Tibial nerve (tissue), 4 donors: ENCODE results near the gene PCDH9. TPM values are rescaled to one million over a fixed set of nuclear protein-coding genes. Genes with fewer than 3 reads are reported as not detected.

Experiments used
- DNase-seq, 2 donors: peaks; one replicate each; pipeline ENCODE4 v3.0.0-alpha.2; 2019; ENCODE audit warnings: low spot score in 2 of 2
- H3K27ac ChIP-seq, 4 donors: fragments of 200-600 bp; sonication (generic) in 3 of 4; one replicate each; pipeline ENCODE4 v1.5.1; 2017 to 2019; ENCODE audit warnings: mild to moderate bottlenecking in 1 of 4
- H3K27me3 ChIP-seq, 2 donors: fragments of 200-600 bp; sonication (generic) in 1 of 2; one replicate each; pipeline versions ENCODE4 v1.5.1 to v1.6.0; 2017 to 2019
- H3K36me3 ChIP-seq, 3 donors: fragments of 200-600 bp; sonication (generic); one replicate each; pipeline ENCODE4 v1.5.1; 2018 to 2019
- H3K4me1 ChIP-seq, 4 donors: fragments of 200-600 bp; sonication (generic) in 3 of 4; one replicate each; pipeline ENCODE4 v1.5.1; 2017 to 2019
- H3K4me3 ChIP-seq, 4 donors: fragments of 200-600 bp; sonication (generic) in 3 of 4; one replicate each; pipeline ENCODE4 v1.5.1; 2017 to 2019; ENCODE audit warnings: mild to moderate bottlenecking in 1 of 4, moderate library complexity in 1 of 4
- H3K9me3 ChIP-seq, 4 donors: fragments of 200-600 bp; sonication (generic) in 3 of 4; one replicate each; pipeline ENCODE4 v1.5.1; 2017 to 2019
- EP300 ChIP-seq, 2 donors: sonication (generic); formaldehyde crosslinking; IDR thresholded peaks; one replicate each; pipeline ENCODE4 v1.6.1; 2017; ENCODE audit warnings: antibody characterized with exemption in 2 of 2, mild to moderate bottlenecking in 1 of 2
- POLR2A ChIP-seq, 2 donors: fragments of 450-650 bp; IDR thresholded peaks; one replicate each; pipeline ENCODE4 v1.6.1; 2017; ENCODE audit warnings: antibody characterized with exemption in 2 of 2, mild to moderate bottlenecking in 2 of 2, moderate library complexity in 2 of 2
- whole genome bisulfite sequencing, 2 donors: methylation state at CpG; one replicate each; pipeline ENCODE4 v1.1.5; 2018; 5-methylcytosine and 5-hydroxymethylcytosine counted together
- total RNA-seq, 4 donors: library from RNA; depleted of rRNA; stranded (reverse); fragments of >200 nt; gene quantifications; one replicate each; pipeline ENCODE4 v1.1.0, GENCODE V29; 2016
- TF ChIP-seq, protein P1 (sequence below), 5 experiments: fragments of 200-600 bp in 3 of 5; fragments of 450-650 bp in 2 of 5; sonication (generic) in 3 of 5; IDR thresholded peaks; one replicate each; pipeline ENCODE4 v1.5.1; 2016 to 2019; ENCODE audit warnings: antibody characterized with exemption in 5 of 5, mild to moderate bottlenecking in 3 of 5, moderate library complexity in 2 of 5

Gene PCDH9
- total RNA-seq, 4 donors from 2014 or later = 11.8 to 28.6 (median 14.4) TPM

DNA sequence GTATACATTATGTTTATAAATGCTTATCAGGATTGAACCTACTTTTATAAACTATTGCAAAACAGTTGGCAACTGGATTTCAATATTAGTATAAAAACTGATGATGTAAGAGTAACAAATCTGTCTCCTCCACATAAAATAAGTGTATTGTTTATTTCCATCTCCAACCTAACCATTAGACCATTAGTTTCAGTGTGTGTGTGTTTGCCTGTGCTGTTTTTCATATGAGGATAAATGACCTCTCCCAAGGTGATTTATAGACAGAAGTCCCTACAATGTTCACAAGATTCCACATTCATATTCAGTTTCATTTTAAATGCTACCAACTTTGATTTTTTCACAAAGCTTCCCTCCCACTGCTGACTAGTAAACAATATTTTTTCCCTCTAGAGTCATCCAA is 871.6 kb downstream of the PCDH9 start:
- Histone ChIP-seq H3K36me3 (no peaks in the 10 kb centered on the region), H3K27me3 (no peaks in the 10 kb centered on the region), H3K27ac (no peak overlapping the region), H3K4me1 (peaks cover 0 to 1% (median 0%) of the 10 kb centered on the region in 4 donors), H3K4me3 (no peak overlapping the region), H3K9me3 (no peaks in the 10 kb centered on the region)
- DNase-seq = no peak
- no peak for TF ChIP-seq EP300 (IDR thresholded peaks at IDR 0.05)
- TF ChIP-seq POLR2A (IDR thresholded peaks at IDR 0.05) = no peak
- TF ChIP-seq, protein P1, sequence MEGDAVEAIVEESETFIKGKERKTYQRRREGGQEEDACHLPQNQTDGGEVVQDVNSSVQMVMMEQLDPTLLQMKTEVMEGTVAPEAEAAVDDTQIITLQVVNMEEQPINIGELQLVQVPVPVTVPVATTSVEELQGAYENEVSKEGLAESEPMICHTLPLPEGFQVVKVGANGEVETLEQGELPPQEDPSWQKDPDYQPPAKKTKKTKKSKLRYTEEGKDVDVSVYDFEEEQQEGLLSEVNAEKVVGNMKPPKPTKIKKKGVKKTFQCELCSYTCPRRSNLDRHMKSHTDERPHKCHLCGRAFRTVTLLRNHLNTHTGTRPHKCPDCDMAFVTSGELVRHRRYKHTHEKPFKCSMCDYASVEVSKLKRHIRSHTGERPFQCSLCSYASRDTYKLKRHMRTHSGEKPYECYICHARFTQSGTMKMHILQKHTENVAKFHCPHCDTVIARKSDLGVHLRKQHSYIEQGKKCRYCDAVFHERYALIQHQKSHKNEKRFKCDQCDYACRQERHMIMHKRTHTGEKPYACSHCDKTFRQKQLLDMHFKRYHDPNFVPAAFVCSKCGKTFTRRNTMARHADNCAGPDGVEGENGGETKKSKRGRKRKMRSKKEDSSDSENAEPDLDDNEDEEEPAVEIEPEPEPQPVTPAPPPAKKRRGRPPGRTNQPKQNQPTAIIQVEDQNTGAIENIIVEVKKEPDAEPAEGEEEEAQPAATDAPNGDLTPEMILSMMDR (IDR thresholded peaks at IDR 0.05) = no peak

DNA sequence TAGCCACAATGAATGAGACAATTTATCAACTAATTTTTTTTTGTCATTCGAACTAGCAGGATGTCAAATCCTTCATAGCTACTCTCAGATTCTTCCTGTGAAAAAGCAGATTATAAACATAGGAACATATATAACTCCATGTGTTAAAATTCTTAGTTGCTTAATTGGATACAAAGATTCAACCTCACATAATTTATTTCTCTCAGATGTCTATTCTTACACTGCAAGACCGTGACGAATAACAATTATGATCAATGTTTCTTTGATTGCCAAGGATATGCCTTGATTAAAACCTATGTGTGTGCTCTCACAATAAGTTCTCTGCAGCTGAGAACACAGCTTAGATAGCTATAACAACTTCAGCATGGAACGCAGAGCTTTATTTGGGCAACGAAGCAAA is 872.7 kb downstream of the PCDH9 start:
- no peaks in the 10 kb centered on the region for H3K27me3 ChIP-seq
- no peaks in the 10 kb centered on the region for H3K9me3 ChIP-seq
- H3K4me3 ChIP-seq = no peak overlapping the region
- WGBS, 2 donors = 92 to 94% methylated on average over 5 of the region's 5 CpGs
- H3K27ac ChIP-seq = no peak overlapping the region
- no peak for DNase-seq
- H3K36me3 ChIP-seq = no peaks in the 10 kb centered on the region
- no peak for TF ChIP-seq EP300 (IDR thresholded peaks at IDR 0.05)
- TF ChIP-seq, protein P1 (IDR thresholded peaks at IDR 0.05) = no peak
- no peak for TF ChIP-seq POLR2A (IDR thresholded peaks at IDR 0.05)
- H3K4me1 ChIP-seq = peaks cover 0 to 3% (median 0%) of the 10 kb centered on the region in 4 donors

DNA sequence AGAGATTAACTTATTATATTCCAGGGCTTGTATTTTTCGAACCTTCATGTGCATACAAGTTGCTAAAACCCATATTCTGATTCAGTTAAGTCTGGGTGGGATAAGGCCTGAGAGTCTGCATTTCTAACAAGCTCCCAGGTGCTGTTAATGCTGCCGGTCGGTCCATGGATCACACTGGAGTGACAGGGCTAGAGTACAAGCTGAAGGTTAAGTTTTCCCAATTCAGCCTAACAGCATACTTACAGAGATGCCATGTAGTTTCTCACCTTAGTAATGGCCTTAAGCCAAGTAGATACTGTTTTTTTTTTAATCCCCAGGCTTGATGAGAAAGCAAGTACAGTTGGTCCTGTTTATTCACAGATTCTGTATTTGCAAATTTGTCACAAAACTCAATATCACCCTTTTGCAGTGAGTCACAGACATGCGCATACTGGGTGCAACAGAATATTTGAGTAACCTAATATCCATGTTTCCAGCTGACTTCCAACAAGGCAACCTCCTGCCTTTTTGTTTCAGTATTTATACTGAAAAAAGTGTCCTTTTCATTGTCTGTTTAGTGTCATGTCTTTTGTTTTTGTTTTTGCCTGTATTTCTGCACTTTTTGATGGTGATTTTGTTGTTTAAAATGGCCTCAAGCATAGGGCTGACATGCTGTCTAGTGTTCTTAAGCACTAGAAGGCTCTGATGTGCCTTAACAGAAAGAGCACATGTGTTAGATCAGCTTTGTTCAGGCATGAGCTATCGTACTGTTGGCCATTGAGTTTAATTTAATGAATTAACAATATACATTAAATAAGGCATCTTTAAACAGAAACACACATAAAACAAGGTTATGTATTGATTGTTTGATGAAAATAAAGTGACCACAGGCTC is 875.0 kb downstream of the PCDH9 start:
- peaks cover 0 to 3% (median 0%) of the 10 kb centered on the region in 4 donors for H3K4me1 ChIP-seq
- no peak for TF ChIP-seq POLR2A (IDR thresholded peaks at IDR 0.05)
- no peak for TF ChIP-seq EP300 (IDR thresholded peaks at IDR 0.05)
- TF ChIP-seq, protein P1 (IDR thresholded peaks at IDR 0.05) = no peak
- DNase-seq = no peak
- H3K27ac ChIP-seq = no peak overlapping the region
- 97% methylated on average over 5 of the region's 5 CpGs for WGBS, 2 donors
- no peaks in the 10 kb centered on the region for H3K9me3 ChIP-seq
- H3K27me3 ChIP-seq = no peaks in the 10 kb centered on the region
- no peak overlapping the region for H3K4me3 ChIP-seq
- no peaks in the 10 kb centered on the region for H3K36me3 ChIP-seq

DNA sequence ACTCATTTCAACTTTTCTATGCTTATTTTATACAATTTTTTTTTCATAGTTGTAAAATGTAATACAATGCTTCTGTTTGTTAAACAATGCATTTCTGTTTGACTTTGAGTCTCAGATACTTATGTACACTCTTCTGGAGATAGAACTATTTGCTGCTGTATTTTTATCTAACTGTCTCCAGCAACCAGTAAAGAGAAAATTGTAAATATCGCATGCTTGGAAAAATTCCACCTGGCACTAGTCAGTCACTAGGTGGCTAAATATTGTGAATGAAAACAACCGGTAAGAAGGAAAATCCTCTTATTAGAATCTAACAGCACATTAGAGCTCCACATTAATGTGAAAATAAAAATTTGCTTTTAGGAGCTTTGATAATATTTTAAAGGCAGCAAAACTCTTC is 876.5 kb downstream of the PCDH9 start:
- Histone ChIP-seq H3K4me1 (peaks cover 0 to 3% (median 0%) of the 10 kb centered on the region in 4 donors), H3K27me3 (no peaks in the 10 kb centered on the region), H3K27ac (no peak overlapping the region), H3K36me3 (no peaks in the 10 kb centered on the region), H3K4me3 (no peak overlapping the region), H3K9me3 (no peaks in the 10 kb centered on the region)
- no peak for DNase-seq
- 28 to 35% methylated on average over 2 of the region's 2 CpGs for WGBS, 2 donors
- TF ChIP-seq, protein P1 (IDR thresholded peaks at IDR 0.05) = no peak
- TF ChIP-seq POLR2A (IDR thresholded peaks at IDR 0.05) = no peak

DNA sequence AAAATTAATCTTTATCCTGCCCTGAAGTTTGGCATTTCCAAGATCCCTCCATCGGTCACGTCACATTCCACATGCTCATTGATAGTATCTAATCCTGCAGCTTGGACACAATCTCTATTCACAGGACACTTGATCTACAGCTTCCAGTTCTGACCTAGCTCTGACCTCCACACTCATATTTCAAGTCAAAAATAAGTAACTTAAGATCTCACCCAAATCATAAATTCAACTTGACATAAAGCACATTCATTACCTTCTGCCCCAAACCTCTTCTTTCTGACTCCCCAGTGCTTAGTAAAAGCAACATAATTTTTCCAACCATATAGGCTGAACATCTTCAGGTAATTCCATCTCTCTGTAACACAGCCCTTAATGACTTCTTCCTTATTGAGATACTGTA is 880.2 kb downstream of the PCDH9 start:
- H3K27ac ChIP-seq = no peak overlapping the region
- no peaks in the 10 kb centered on the region for H3K36me3 ChIP-seq
- WGBS, 2 donors = 80 to 81% methylated on average over 2 of the region's 2 CpGs
- TF ChIP-seq EP300 (IDR thresholded peaks at IDR 0.05) (no peak), POLR2A (IDR thresholded peaks at IDR 0.05) (no peak)
- TF ChIP-seq, protein P1 (IDR thresholded peaks at IDR 0.05) = no peak
- H3K9me3 ChIP-seq = no peaks in the 10 kb centered on the region
- no peaks in the 10 kb centered on the region for H3K27me3 ChIP-seq
- peaks cover 0 to 7% (median 0%) of the 10 kb centered on the region in 4 donors for H3K4me1 ChIP-seq
- no peak for DNase-seq
- H3K4me3 ChIP-seq = no peak overlapping the region
